GM12878 (cell line): ENCODE data around the gene BZW1. TPM values are rescaled to one million over a fixed set of nuclear protein-coding genes. Genes with fewer than 3 reads are reported as not detected.

Source experiments
- CBX5 ChIP-seq: sonication (generic); IDR thresholded peaks from 2 replicates; pipeline ENCODE4 v1.6.1; 2016; ENCODE audit warnings: low read depth, moderate library complexity, mild to moderate bottlenecking, inconsistent platforms
- CUX1 ChIP-seq: IDR thresholded peaks from 2 replicates; pipeline ENCODE4 v1.6.1; 2012; ENCODE audit warnings: improper control_type of control experiment, low read depth, low read length; ENCODE audit not compliant: insufficient replicate concordance
- GABPA ChIP-seq: IDR thresholded peaks from 2 replicates; pipeline ENCODE4 v1.6.1; 2014; ENCODE audit warnings: antibody characterized with exemption, low read depth, mild to moderate bottlenecking, inconsistent platforms
- HCFC1 ChIP-seq: fragments of 150-350 bp; IDR thresholded peaks from 2 replicates; pipeline ENCODE4 v1.6.1; 2014; ENCODE audit warnings: low read length
- LARP7 ChIP-seq: fragments of 450-650 bp; IDR thresholded peaks from 2 replicates; pipeline ENCODE4 v1.6.1; 2017; ENCODE audit warnings: mild to moderate bottlenecking
- MYB ChIP-seq: fragments of 150-350 bp; IDR thresholded peaks from 2 replicates; pipeline ENCODE4 v1.6.1; 2014; ENCODE audit warnings: mild to moderate bottlenecking, low read depth, low read length, borderline replicate concordance
- NR2C2 ChIP-seq: IDR thresholded peaks from 2 replicates; pipeline ENCODE4 v1.6.1; 2011; ENCODE audit warnings: borderline replicate concordance, low read depth; ENCODE audit not compliant: control insufficient read depth, insufficient read length
- PML ChIP-seq: IDR thresholded peaks from 2 replicates; pipeline ENCODE4 v1.6.1; 2012; ENCODE audit warnings: low read length, inconsistent platforms
- RCOR1 ChIP-seq: conservative IDR thresholded peaks from 2 replicates; pipeline ENCODE4 v1.6.1; 2012; ENCODE audit warnings: low read depth, low read length, improper control_type of control experiment
- SMC3 ChIP-seq: IDR thresholded peaks from 2 replicates; pipeline ENCODE4 v1.6.1; 2011; ENCODE audit warnings: low read length, improper control_type of control experiment, borderline replicate concordance
- STAT1 ChIP-seq: fragments of 450-650 bp; conservative IDR thresholded peaks from 2 replicates; pipeline ENCODE4 v1.6.1; 2014; ENCODE audit warnings: antibody characterized with exemption, mild to moderate bottlenecking
- TCF3 ChIP-seq: IDR thresholded peaks from 2 replicates; pipeline ENCODE4 v1.6.1; 2012; ENCODE audit warnings: low read depth, mild to moderate bottlenecking, low read length, borderline replicate concordance; ENCODE audit not compliant: insufficient read depth
- ZBTB40 ChIP-seq: fragments of 450-650 bp; IDR thresholded peaks from 2 replicates; pipeline ENCODE4 v1.6.1; 2016; ENCODE audit warnings: mild to moderate bottlenecking, moderate library complexity, borderline replicate concordance
- ZNF24 ChIP-seq: fragments of 450-650 bp; IDR thresholded peaks from 2 replicates; pipeline ENCODE4 v1.6.1; 2017; ENCODE audit warnings: antibody characterized with exemption, mild to moderate bottlenecking
- ZNF687 ChIP-seq: fragments of 450-650 bp; IDR thresholded peaks from 2 replicates; pipeline ENCODE4 v1.6.1; 2017; ENCODE audit warnings: mild to moderate bottlenecking, moderate library complexity
- polyA plus RNA-seq, 11 experiments: library from polyadenylated mRNA; depleted of rRNA in 4 of 11; unstranded in 6 of 11; stranded (reverse) in 5 of 11; fragments of >200 nt; fragmentation: Nextera tagmentation in 4 of 11; fragmentation: Illumina TruSeq in 1 of 11; extraction: Ambion mirVana in 4 of 11; extraction: Trizol in 1 of 11; gene quantifications; 1 replicate in 1 of 11; 2 replicates in 10 of 11; pipeline versions ENCODE4 v1.2.1 to v1.2.3, GENCODE V29; 2011 to 2016; ENCODE audit warnings: inconsistent platforms in 2 of 11, missing spikeins in 2 of 11, low read depth in 1 of 11
- total RNA-seq, 4 experiments: library from RNA; depleted of rRNA in 3 of 4; stranded (reverse); fragments of >200 nt in 3 of 4; fragmentation: Illumina TruSeq in 1 of 4; extraction: Trizol in 1 of 4; gene quantifications; 2 replicates each; pipeline versions ENCODE4 v1.2.1 to v1.2.3, GENCODE V29; 2013 to 2021

The BZW1 gene
- total and polyA plus RNA-seq, 10 of the 15 experiments (the other 5 are each of a cell fraction or from before 2014, with no cell fraction given): 186 to 349 (median 269) TPM

- TF ChIP-seq ZBTB40: peak; percentile 74
- no peak for TF ChIP-seq SMC3
- no peak for TF ChIP-seq CBX5
- peak; percentile 86; the same call in 1 of the 2 replicates for TF ChIP-seq TCF3
- 0 out of 2 replicates have a peak, but pooled peaks have one; percentile 40 for TF ChIP-seq GABPA
- TF ChIP-seq LARP7: peak; percentile 98
- no peak for TF ChIP-seq RCOR1
- no peak for TF ChIP-seq NR2C2
- TF ChIP-seq HCFC1: peak; percentile 38
- peak; percentile 76 for TF ChIP-seq ZNF687
- no peak for TF ChIP-seq CUX1
- TF ChIP-seq PML: peak; percentile 99
- no peak for TF ChIP-seq ZNF24
- no peak for TF ChIP-seq MYB
- 0 out of 2 replicates have a peak, but pooled peaks have one; percentile 63 for TF ChIP-seq STAT1
Observed at GRCh38 chr2:200864176-200865034, 52.7 kb downstream of the BZW1 start, which contains the start of gene CLK1 (continued).
